ENCODE data around the gene PAX2. TPM values are rescaled to one million over a fixed set of nuclear protein-coding genes. Genes with fewer than 3 reads are reported as not detected.

The PAX2 gene
- total and polyA plus RNA-seq, 2 of the 8 experiments (the other 6 are each of a cell fraction or from before 2014, with no cell fraction given) = 0.02 TPM; not detected in 1

DNA sequence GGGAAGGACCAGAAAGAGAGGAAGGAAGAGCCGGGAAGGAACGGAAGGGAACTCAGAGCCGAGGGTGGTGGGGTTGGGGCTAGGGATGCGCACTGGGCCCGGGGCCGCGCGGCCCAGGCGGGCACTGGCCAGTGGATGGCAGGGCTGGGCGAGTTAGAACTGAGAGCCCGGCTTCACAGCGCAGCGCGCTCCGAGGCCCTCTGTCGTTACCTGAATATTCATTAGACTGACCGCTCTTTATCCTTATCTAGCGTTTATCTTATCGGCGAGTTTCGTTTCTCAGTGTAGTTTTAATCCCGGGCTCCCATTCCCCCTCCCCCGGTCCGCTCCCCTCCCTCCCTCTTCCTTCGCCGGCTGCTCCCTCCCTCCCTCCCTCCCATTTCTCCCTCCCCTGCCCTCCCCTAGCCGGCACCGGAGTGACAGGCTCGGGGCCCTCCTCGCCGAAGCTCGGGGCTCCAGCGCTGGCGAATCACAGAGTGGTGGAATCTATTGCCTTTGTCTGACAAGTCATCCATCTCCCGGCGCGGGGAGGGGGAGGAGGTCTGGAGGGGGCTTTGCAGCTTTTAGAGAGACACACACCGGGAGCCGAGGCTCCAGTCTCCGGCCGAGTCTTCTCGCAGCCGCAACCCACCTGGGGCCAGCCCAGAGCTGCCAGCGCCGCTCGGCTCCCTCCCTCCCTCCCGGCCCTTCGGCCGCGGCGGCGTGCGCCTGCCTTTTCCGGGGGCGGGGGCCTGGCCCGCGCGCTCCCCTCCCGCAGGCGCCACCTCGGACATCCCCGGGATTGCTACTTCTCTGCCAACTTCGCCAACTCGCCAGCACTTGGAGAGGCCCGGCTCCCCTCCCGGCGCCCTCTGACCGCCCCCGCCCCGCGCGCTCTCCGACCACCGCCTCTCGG, at the start of gene PAX2 (continued):
- TF ChIP-seq FOSL1 (IDR thresholded peaks at IDR 0.05; ENCODE audit: insufficient read depth, low read depth, low read length) (no peak), EZH2 (IDR thresholded peaks at IDR 0.05; ENCODE audit: low read depth, low read length, severe bottlenecking) (no peak), EGR1 (IDR thresholded peaks at IDR 0.05; ENCODE audit: borderline replicate concordance, low read depth, low read length) (peak; percentile 95), CTBP2 (IDR thresholded peaks at IDR 0.05; ENCODE audit: borderline replicate concordance, insufficient read depth, insufficient read length, low read length) (peak; percentile 98), CREB1 (IDR thresholded peaks at IDR 0.05) (no peak), PHF8 (conservative IDR thresholded peaks at IDR 0.05; ENCODE audit: low read depth, low read length) (no peak), CEBPB (IDR thresholded peaks at IDR 0.05; ENCODE audit: low read depth, low read length) (no peak), NANOG (IDR thresholded peaks at IDR 0.05; ENCODE audit: insufficient read depth, low read depth, low read length, poor library complexity, severe bottlenecking) (no peak), POLR2AphosphoS5 (IDR thresholded peaks at IDR 0.05; ENCODE audit: low read depth, low read length) (no peak), SRF (IDR thresholded peaks at IDR 0.05; ENCODE audit: low read depth, low read length) (no peak), SAP30 (IDR thresholded peaks at IDR 0.05; ENCODE audit: insufficient read depth, insufficient replicate concordance, low read length) (no peak), JUND (IDR thresholded peaks at IDR 0.05; ENCODE audit: low read length) (no peak), CHD2 (IDR thresholded peaks at IDR 0.05; ENCODE audit: low read length) (no peak)
- TF ChIP-seq, protein P1, sequence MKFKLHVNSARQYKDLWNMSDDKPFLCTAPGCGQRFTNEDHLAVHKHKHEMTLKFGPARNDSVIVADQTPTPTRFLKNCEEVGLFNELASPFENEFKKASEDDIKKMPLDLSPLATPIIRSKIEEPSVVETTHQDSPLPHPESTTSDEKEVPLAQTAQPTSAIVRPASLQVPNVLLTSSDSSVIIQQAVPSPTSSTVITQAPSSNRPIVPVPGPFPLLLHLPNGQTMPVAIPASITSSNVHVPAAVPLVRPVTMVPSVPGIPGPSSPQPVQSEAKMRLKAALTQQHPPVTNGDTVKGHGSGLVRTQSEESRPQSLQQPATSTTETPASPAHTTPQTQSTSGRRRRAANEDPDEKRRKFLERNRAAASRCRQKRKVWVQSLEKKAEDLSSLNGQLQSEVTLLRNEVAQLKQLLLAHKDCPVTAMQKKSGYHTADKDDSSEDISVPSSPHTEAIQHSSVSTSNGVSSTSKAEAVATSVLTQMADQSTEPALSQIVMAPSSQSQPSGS (IDR thresholded peaks at IDR 0.05; ENCODE audit: low read length) = no peak
- TF ChIP-seq, protein P2, sequence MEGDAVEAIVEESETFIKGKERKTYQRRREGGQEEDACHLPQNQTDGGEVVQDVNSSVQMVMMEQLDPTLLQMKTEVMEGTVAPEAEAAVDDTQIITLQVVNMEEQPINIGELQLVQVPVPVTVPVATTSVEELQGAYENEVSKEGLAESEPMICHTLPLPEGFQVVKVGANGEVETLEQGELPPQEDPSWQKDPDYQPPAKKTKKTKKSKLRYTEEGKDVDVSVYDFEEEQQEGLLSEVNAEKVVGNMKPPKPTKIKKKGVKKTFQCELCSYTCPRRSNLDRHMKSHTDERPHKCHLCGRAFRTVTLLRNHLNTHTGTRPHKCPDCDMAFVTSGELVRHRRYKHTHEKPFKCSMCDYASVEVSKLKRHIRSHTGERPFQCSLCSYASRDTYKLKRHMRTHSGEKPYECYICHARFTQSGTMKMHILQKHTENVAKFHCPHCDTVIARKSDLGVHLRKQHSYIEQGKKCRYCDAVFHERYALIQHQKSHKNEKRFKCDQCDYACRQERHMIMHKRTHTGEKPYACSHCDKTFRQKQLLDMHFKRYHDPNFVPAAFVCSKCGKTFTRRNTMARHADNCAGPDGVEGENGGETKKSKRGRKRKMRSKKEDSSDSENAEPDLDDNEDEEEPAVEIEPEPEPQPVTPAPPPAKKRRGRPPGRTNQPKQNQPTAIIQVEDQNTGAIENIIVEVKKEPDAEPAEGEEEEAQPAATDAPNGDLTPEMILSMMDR (IDR thresholded peaks at IDR 0.05; ENCODE audit: control extremely low read depth in 1 of 3, insufficient read depth in 1 of 3, low read depth in 1 of 3, low read length in 3 of 3) = no peak

Measured in H1 (cell line).